RWPE2 (cell line): Measurements from ENCODE around the gene UBR4.

Experiments
- ATAC-seq: fragments of 200-7000 bp; cut with Tn5 transposase; 3 replicates; pipeline ENCODE4 v1.9.1; 2021; ENCODE audit warnings: low read depth
- DNase-seq: peaks from one replicate; pipeline ENCODE4 v3.0.0-alpha.2; 2020; ENCODE audit warnings: low spot score
- H3K27ac ChIP-seq: fragments of 450-650 bp; 2 replicates; pipeline ENCODE4 v1.5.1; 2017; ENCODE audit warnings: mild to moderate bottlenecking; ENCODE audit not compliant: poor library complexity, severe bottlenecking
- H3K27me3 ChIP-seq: fragments of 250-450 bp; sonication (Bioruptor Pico); 2 replicates; pipeline ENCODE4 v1.5.1; 2021; ENCODE audit warnings: mild to moderate bottlenecking, moderate library complexity; ENCODE audit not compliant: insufficient read depth, poor library complexity, severe bottlenecking
- H3K36me3 ChIP-seq: fragments of 250-450 bp; sonication (Bioruptor Pico); 2 replicates; pipeline ENCODE4 v1.5.1; 2020; ENCODE audit warnings: low read depth, mild to moderate bottlenecking, moderate library complexity
- H3K4me1 ChIP-seq: fragments of 250-450 bp; sonication (Bioruptor Pico); 2 replicates; pipeline ENCODE4 v1.5.1; 2021; ENCODE audit warnings: mild to moderate bottlenecking, moderate library complexity; ENCODE audit not compliant: insufficient read depth, poor library complexity, severe bottlenecking
- H3K4me3 ChIP-seq: fragments of 250-450 bp; sonication (Bioruptor Pico); 2 replicates; pipeline ENCODE4 v1.5.1; 2021; ENCODE audit warnings: mild to moderate bottlenecking, moderate library complexity; ENCODE audit not compliant: severe bottlenecking
- H3K9me3 ChIP-seq: fragments of 250-450 bp; sonication (Bioruptor Pico); 2 replicates; pipeline ENCODE4 v1.5.1; 2021; ENCODE audit warnings: mild to moderate bottlenecking, moderate library complexity; ENCODE audit not compliant: severe bottlenecking
- TF ChIP-seq, protein P1 (sequence below): fragments of 450-650 bp; IDR thresholded peaks from one replicate; pipeline ENCODE4 v1.5.1; 2017; ENCODE audit warnings: mild to moderate bottlenecking, moderate library complexity; ENCODE audit not compliant: poor library complexity, severe bottlenecking

UBR4 gene

GRCh38 chr1:19130468-19130867, 79.6 kb downstream of the UBR4 start:
- no peak overlapping the region for H3K4me3 ChIP-seq
- H3K27ac ChIP-seq: no peak overlapping the region
- ATAC-seq (no peak), DNase-seq (no peak)
- peaks cover 4% of the 10 kb centered on the region for H3K9me3 ChIP-seq
- H3K36me3 ChIP-seq: peaks cover 99% of the 10 kb centered on the region
- TF ChIP-seq, protein P1, sequence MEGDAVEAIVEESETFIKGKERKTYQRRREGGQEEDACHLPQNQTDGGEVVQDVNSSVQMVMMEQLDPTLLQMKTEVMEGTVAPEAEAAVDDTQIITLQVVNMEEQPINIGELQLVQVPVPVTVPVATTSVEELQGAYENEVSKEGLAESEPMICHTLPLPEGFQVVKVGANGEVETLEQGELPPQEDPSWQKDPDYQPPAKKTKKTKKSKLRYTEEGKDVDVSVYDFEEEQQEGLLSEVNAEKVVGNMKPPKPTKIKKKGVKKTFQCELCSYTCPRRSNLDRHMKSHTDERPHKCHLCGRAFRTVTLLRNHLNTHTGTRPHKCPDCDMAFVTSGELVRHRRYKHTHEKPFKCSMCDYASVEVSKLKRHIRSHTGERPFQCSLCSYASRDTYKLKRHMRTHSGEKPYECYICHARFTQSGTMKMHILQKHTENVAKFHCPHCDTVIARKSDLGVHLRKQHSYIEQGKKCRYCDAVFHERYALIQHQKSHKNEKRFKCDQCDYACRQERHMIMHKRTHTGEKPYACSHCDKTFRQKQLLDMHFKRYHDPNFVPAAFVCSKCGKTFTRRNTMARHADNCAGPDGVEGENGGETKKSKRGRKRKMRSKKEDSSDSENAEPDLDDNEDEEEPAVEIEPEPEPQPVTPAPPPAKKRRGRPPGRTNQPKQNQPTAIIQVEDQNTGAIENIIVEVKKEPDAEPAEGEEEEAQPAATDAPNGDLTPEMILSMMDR: no peak
- H3K4me1 ChIP-seq: no peaks in the 10 kb centered on the region
- no peaks in the 10 kb centered on the region for H3K27me3 ChIP-seq

GRCh38 chr1:19128968-19129514, 81.0 kb downstream of the UBR4 start:
- Histone ChIP-seq H3K4me1 (no peaks in the 10 kb centered on the region), H3K27me3 (no peaks in the 10 kb centered on the region), H3K4me3 (no peak overlapping the region), H3K27ac (no peak overlapping the region), H3K36me3 (peaks cover 99% of the 10 kb centered on the region), H3K9me3 (peaks cover 4% of the 10 kb centered on the region)
- DNase-seq (no peak), ATAC-seq (no peak)
- TF ChIP-seq, protein P1: no peak

- H3K36me3 ChIP-seq: peaks cover 96% of the 10 kb centered on the region
- DNase-seq (no peak), ATAC-seq (no peak)
- H3K4me1 ChIP-seq: no peaks in the 10 kb centered on the region
- H3K9me3 ChIP-seq: no peaks in the 10 kb centered on the region
- TF ChIP-seq, protein P1: no peak
- no peak overlapping the region for H3K27ac ChIP-seq
- no peak overlapping the region for H3K4me3 ChIP-seq
- H3K27me3 ChIP-seq: no peaks in the 10 kb centered on the region
Observed at GRCh38 chr1:19124273-19124672, 85.8 kb downstream of the UBR4 start.

GRCh38 chr1:19123837-19124236, 86.2 kb downstream of the UBR4 start:
- Histone ChIP-seq H3K36me3 (peaks cover 96% of the 10 kb centered on the region), H3K4me3 (no peak overlapping the region), H3K4me1 (no peaks in the 10 kb centered on the region), H3K27me3 (no peaks in the 10 kb centered on the region), H3K27ac (no peak overlapping the region), H3K9me3 (no peaks in the 10 kb centered on the region)
- TF ChIP-seq, protein P1: no peak
- no peak for ATAC-seq
- no peak for DNase-seq

DNA sequence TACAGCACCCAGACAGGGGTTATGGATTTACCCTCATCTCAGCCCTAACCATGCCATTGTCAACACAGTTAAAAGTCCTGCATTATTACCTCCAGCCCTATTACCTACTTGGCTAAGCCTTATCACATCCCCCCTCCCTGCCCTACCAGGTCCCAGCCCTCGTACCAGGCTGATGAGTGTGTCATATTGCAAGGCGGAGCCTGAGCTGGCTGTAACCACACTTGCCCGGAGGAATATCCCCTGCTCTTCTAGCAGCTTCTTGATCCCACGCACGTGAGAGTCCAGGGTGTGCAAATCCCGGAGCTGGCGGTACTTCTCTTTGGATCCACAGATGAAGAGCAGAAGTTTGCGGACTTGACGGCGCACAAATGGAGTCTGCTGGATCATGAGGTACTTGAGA, 87.4 kb downstream of the UBR4 start:
- no peak for ATAC-seq
- Histone ChIP-seq H3K27ac (no peak overlapping the region), H3K27me3 (no peaks in the 10 kb centered on the region)

More for the DNA sequence above, 87.4 kb downstream of the UBR4 start:
- Histone ChIP-seq H3K36me3 (peaks cover 96% of the 10 kb centered on the region), H3K4me1 (no peaks in the 10 kb centered on the region), H3K9me3 (no peaks in the 10 kb centered on the region), H3K4me3 (no peak overlapping the region)
- DNase-seq: no peak
- TF ChIP-seq, protein P1: no peak
